ENCODE data around the gene NFIA. TPM values are rescaled to one million over a fixed set of nuclear protein-coding genes. Genes with fewer than 3 reads are reported as not detected.
"Not testable (repeated sequence)": the region's sequence is repeated elsewhere in the genome, so short reads cannot be mapped to it uniquely, and the experiment has no call there.

NFIA gene
- total and polyA plus RNA-seq, 2 donors (not counting 1 experiment from before 2014, with no cell fraction given), result 5.4 to 11.0 TPM

GRCh38 chr1:61056196-61056572 is 26.2 kb upstream of the NFIA start:
- Histone ChIP-seq H3K36me3 (ENCODE audit: control insufficient read depth, insufficient read depth, low read length) (no peaks in the 10 kb centered on the region), H4K20me1 (ENCODE audit: control insufficient read depth, extremely low read depth, insufficient read depth, low read length) (no peaks in the 10 kb centered on the region), H3K27me3 (ENCODE audit: control insufficient read depth, insufficient read depth, low read length) (peaks cover 7% of the 10 kb centered on the region), H3K27ac (ENCODE audit: insufficient read depth, low read length) (no peak overlapping the region), H3K9ac (ENCODE audit: insufficient read depth, low read length) (no peak overlapping the region), H3K79me2 (ENCODE audit: control insufficient read depth, insufficient read depth, low read length) (no peaks in the 10 kb centered on the region), H3K4me3 (replicated peaks in 1 of 4; ENCODE audit: control extremely low read depth in 1 of 4, insufficient read depth in 1 of 4, low read depth in 3 of 4, low read length in 4 of 4) (peak overlapping the region in 1 of 4 experiments; percentile 72), H3K4me2 (ENCODE audit: extremely low read depth, insufficient read depth, low read length) (peak overlapping the region; percentile 82), H3K4me1 (ENCODE audit: control insufficient read depth, extremely low read depth, insufficient read depth, low read length) (peaks cover 3% of the 10 kb centered on the region), H2AFZ (ENCODE audit: low read length) (no peak overlapping the region), H3K9me3 (ENCODE audit: control insufficient read depth, insufficient read depth, low read depth, low read length) (no peaks in the 10 kb centered on the region)
- no peak for DNase-seq (ENCODE audit: low read depth in 2 of 2)
- TF ChIP-seq CTCF (conservative IDR thresholded peaks at IDR 0.05 in 1 of 2, IDR thresholded peaks at IDR 0.05 in 1 of 2; ENCODE audit: low read depth in 1 of 2, low read length in 2 of 2) (no peak), EZH2 (IDR thresholded peaks at IDR 0.05; ENCODE audit: low read length, missing control alignments) (no peak)

- Histone ChIP-seq H3K9ac (ENCODE audit: insufficient read depth, low read length) (peak overlapping the region; percentile 54), H4K20me1 (ENCODE audit: control insufficient read depth, extremely low read depth, insufficient read depth, low read length) (no peaks in the 10 kb centered on the region), H3K27ac (ENCODE audit: insufficient read depth, low read length) (no peak overlapping the region), H3K4me1 (ENCODE audit: control insufficient read depth, extremely low read depth, insufficient read depth, low read length) (peaks cover 3% of the 10 kb centered on the region), H3K9me3 (ENCODE audit: control insufficient read depth, insufficient read depth, low read depth, low read length) (no peaks in the 10 kb centered on the region), H3K79me2 (ENCODE audit: control insufficient read depth, insufficient read depth, low read length) (no peaks in the 10 kb centered on the region), H3K27me3 (ENCODE audit: control insufficient read depth, insufficient read depth, low read length) (peaks cover 7% of the 10 kb centered on the region), H3K4me3 (replicated peaks in 1 of 4; ENCODE audit: control extremely low read depth in 1 of 4, insufficient read depth in 1 of 4, low read depth in 3 of 4, low read length in 4 of 4) (peak overlapping the region; percentile 64 to 82 (median 72)), H3K4me2 (ENCODE audit: extremely low read depth, insufficient read depth, low read length) (peak overlapping the region; percentile 82), H2AFZ (ENCODE audit: low read length) (peak overlapping the region; percentile 88), H3K36me3 (ENCODE audit: control insufficient read depth, insufficient read depth, low read length) (no peaks in the 10 kb centered on the region)
- peak; percentile 36 to 63 for DNase-seq (ENCODE audit: low read depth in 2 of 2)
- TF ChIP-seq EZH2 (IDR thresholded peaks at IDR 0.05; ENCODE audit: low read length, missing control alignments) (no peak), CTCF (conservative IDR thresholded peaks at IDR 0.05 in 1 of 2, IDR thresholded peaks at IDR 0.05 in 1 of 2; ENCODE audit: low read depth in 1 of 2, low read length in 2 of 2) (no peak)
Measured at GRCh38 chr1:61056573-61057439, 25.6 kb upstream of the NFIA start.

- DNase-seq (ENCODE audit: low read depth in 2 of 2), result peak in 1 of 2 donors; percentile 52
- no peak overlapping the region for H2AFZ ChIP-seq (ENCODE audit: low read length)
- H3K4me3 ChIP-seq (replicated peaks in 1 of 4; ENCODE audit: control extremely low read depth in 1 of 4, insufficient read depth in 1 of 4, low read depth in 3 of 4, low read length in 4 of 4), result no peak overlapping the region
- no peaks in the 10 kb centered on the region for H4K20me1 ChIP-seq (ENCODE audit: control insufficient read depth, extremely low read depth, insufficient read depth, low read length)
- peaks cover 3% of the 10 kb centered on the region for H3K4me1 ChIP-seq (ENCODE audit: control insufficient read depth, extremely low read depth, insufficient read depth, low read length)
- H3K27ac ChIP-seq (ENCODE audit: insufficient read depth, low read length), result no peak overlapping the region
- H3K9me3 ChIP-seq (ENCODE audit: control insufficient read depth, insufficient read depth, low read depth, low read length), result no peaks in the 10 kb centered on the region
- TF ChIP-seq CTCF (conservative IDR thresholded peaks at IDR 0.05 in 1 of 2, IDR thresholded peaks at IDR 0.05 in 1 of 2; ENCODE audit: low read depth in 1 of 2, low read length in 2 of 2) (no peak), EZH2 (IDR thresholded peaks at IDR 0.05; ENCODE audit: low read length, missing control alignments) (no peak)
- no peaks in the 10 kb centered on the region for H3K79me2 ChIP-seq (ENCODE audit: control insufficient read depth, insufficient read depth, low read length)
- no peak overlapping the region for H3K4me2 ChIP-seq (ENCODE audit: extremely low read depth, insufficient read depth, low read length)
- no peaks in the 10 kb centered on the region for H3K27me3 ChIP-seq (ENCODE audit: control insufficient read depth, insufficient read depth, low read length)
- H3K36me3 ChIP-seq (ENCODE audit: control insufficient read depth, insufficient read depth, low read length), result no peaks in the 10 kb centered on the region
- no peak overlapping the region for H3K9ac ChIP-seq (ENCODE audit: insufficient read depth, low read length)
Measured at GRCh38 chr1:61058483-61059245, 23.7 kb upstream of the NFIA start.

GRCh38 chr1:61061601-61062000 is 20.8 kb upstream of the NFIA start:
- not testable (repeated sequence) for H3K27ac ChIP-seq (ENCODE audit: insufficient read depth, low read length); H3K4me1 ChIP-seq (ENCODE audit: control insufficient read depth, extremely low read depth, insufficient read depth, low read length); H4K20me1 ChIP-seq (ENCODE audit: control insufficient read depth, extremely low read depth, insufficient read depth, low read length)

More at GRCh38 chr1:61061601-61062000, 20.8 kb upstream of the NFIA start:
- not testable (repeated sequence) for H3K27me3 ChIP-seq (ENCODE audit: control insufficient read depth, insufficient read depth, low read length); H3K36me3 ChIP-seq (ENCODE audit: control insufficient read depth, insufficient read depth, low read length); H3K79me2 ChIP-seq (ENCODE audit: control insufficient read depth, insufficient read depth, low read length); H3K9me3 ChIP-seq (ENCODE audit: control insufficient read depth, insufficient read depth, low read depth, low read length); H3K4me3 ChIP-seq (replicated peaks in 1 of 4; ENCODE audit: control extremely low read depth in 1 of 4, insufficient read depth in 1 of 4, low read depth in 3 of 4, low read length in 4 of 4); H2AFZ ChIP-seq (ENCODE audit: low read length); H3K9ac ChIP-seq (ENCODE audit: insufficient read depth, low read length); DNase-seq (ENCODE audit: low read depth in 2 of 2); H3K4me2 ChIP-seq (ENCODE audit: extremely low read depth, insufficient read depth, low read length)

Measured in fibroblast of lung (primary cell).